GM12878 (cell line): ENCODE measurements around the gene TXNL4A. TPM values are rescaled to one million over a fixed set of nuclear protein-coding genes. Genes with fewer than 3 reads are reported as not detected.

Experiments
- CHD2 ChIP-seq: IDR thresholded peaks from 2 replicates; pipeline ENCODE4 v1.6.1; 2011; ENCODE audit warnings: low read depth, low read length, improper control_type of control experiment, borderline replicate concordance
- CUX1 ChIP-seq: IDR thresholded peaks from 2 replicates; pipeline ENCODE4 v1.6.1; 2012; ENCODE audit warnings: improper control_type of control experiment, low read depth, low read length; ENCODE audit not compliant: insufficient replicate concordance
- EGR1 ChIP-seq, 2 experiments: IDR thresholded peaks; 1 replicate in 1 of 2; 2 replicates in 1 of 2; pipeline ENCODE4 v1.6.1; 2011 to 2012; ENCODE audit warnings: low read depth in 2 of 2, low read length in 2 of 2, borderline replicate concordance in 1 of 2, mild to moderate bottlenecking in 1 of 2, moderate library complexity in 1 of 2
- GABPA ChIP-seq: IDR thresholded peaks from 2 replicates; pipeline ENCODE4 v1.6.1; 2014; ENCODE audit warnings: antibody characterized with exemption, low read depth, mild to moderate bottlenecking, inconsistent platforms
- PKNOX1 ChIP-seq: fragments of 450-650 bp; IDR thresholded peaks from 2 replicates; pipeline ENCODE4 v1.6.1; 2016; ENCODE audit warnings: mild to moderate bottlenecking
- POLR2AphosphoS2 ChIP-seq: IDR thresholded peaks from 2 replicates; pipeline ENCODE4 v1.6.1; 2011; ENCODE audit warnings: low read depth, mild to moderate bottlenecking, low read length, improper control_type of control experiment, moderate library complexity
- REST ChIP-seq: IDR thresholded peaks from 2 replicates; pipeline ENCODE4 v1.6.1; 2012; ENCODE audit warnings: mild to moderate bottlenecking, low read depth, low read length
- SKIL ChIP-seq: fragments of 450-650 bp; IDR thresholded peaks from 2 replicates; pipeline ENCODE4 v1.6.1; 2017; ENCODE audit warnings: mild to moderate bottlenecking, low read depth, inconsistent platforms; ENCODE audit not compliant: poor library complexity, severe bottlenecking
- SREBF1 ChIP-seq: IDR thresholded peaks from 2 replicates; pipeline ENCODE4 v1.6.1; 2012; ENCODE audit warnings: mild to moderate bottlenecking, low read length
- STAT1 ChIP-seq: fragments of 450-650 bp; conservative IDR thresholded peaks from 2 replicates; pipeline ENCODE4 v1.6.1; 2014; ENCODE audit warnings: antibody characterized with exemption, mild to moderate bottlenecking
- TCF7 ChIP-seq: IDR thresholded peaks from 2 replicates; pipeline ENCODE4 v1.6.1; 2014; ENCODE audit warnings: antibody characterized with exemption, borderline replicate concordance
- USF2 ChIP-seq: IDR thresholded peaks from 2 replicates; pipeline ENCODE4 v1.6.1; 2011; ENCODE audit warnings: low read depth, low read length, improper control_type of control experiment, borderline replicate concordance
- WRNIP1 ChIP-seq: IDR thresholded peaks from 2 replicates; pipeline ENCODE4 v1.6.1; 2011; ENCODE audit warnings: low read depth, low read length, improper control_type of control experiment, borderline replicate concordance
- ZNF217 ChIP-seq: fragments of 450-650 bp; IDR thresholded peaks from 2 replicates; pipeline ENCODE4 v1.6.1; 2017; ENCODE audit warnings: antibody characterized with exemption, mild to moderate bottlenecking
- ZNF274 ChIP-seq: IDR thresholded peaks from one replicate; pipeline ENCODE4 v1.8.0; 2011; ENCODE audit not compliant: insufficient read length, insufficient read depth
- polyA plus RNA-seq, 11 experiments: library from polyadenylated mRNA; depleted of rRNA in 4 of 11; unstranded in 6 of 11; stranded (reverse) in 5 of 11; fragments of >200 nt; fragmentation: Nextera tagmentation in 4 of 11; fragmentation: Illumina TruSeq in 1 of 11; extraction: Ambion mirVana in 4 of 11; extraction: Trizol in 1 of 11; gene quantifications; 1 replicate in 1 of 11; 2 replicates in 10 of 11; pipeline versions ENCODE4 v1.2.1 to v1.2.3, GENCODE V29; 2011 to 2016; ENCODE audit warnings: inconsistent platforms in 2 of 11, missing spikeins in 2 of 11, low read depth in 1 of 11
- total RNA-seq, 4 experiments: library from RNA; depleted of rRNA in 3 of 4; stranded (reverse); fragments of >200 nt in 3 of 4; fragmentation: Illumina TruSeq in 1 of 4; extraction: Trizol in 1 of 4; gene quantifications; 2 replicates each; pipeline versions ENCODE4 v1.2.1 to v1.2.3, GENCODE V29; 2013 to 2021

Gene TXNL4A
- total and polyA plus RNA-seq, 10 of the 15 experiments (the other 5 are each of a cell fraction or from before 2014, with no cell fraction given) = 38.4 to 329 (median 128) TPM

- TF ChIP-seq REST (no peak), GABPA (no peak), SREBF1 (no peak), CUX1 (no peak), CHD2 (0 out of 2 replicates have a peak, but pooled peaks have one; percentile 25), ZNF217 (no peak), STAT1 (no peak), WRNIP1 (no peak), EGR1 (IDR thresholded peaks at IDR 0.05; ENCODE audit: borderline replicate concordance in 1 of 2, low read depth in 2 of 2, low read length in 2 of 2) (peak in 1 of 2 experiments; percentile 82; a peak in 2 of 3 replicates), POLR2AphosphoS2 (no peak), PKNOX1 (peak; percentile 88), SKIL (peak; percentile 24), USF2 (no peak), ZNF274 (no peak), TCF7 (no peak)
Measured at GRCh38 chr18:80033181-80034067, 45.1 kb upstream of the TXNL4A start (continued).
